GM21825 (cell line): ENCODE results near the gene ATE1.
"Not testable (repeated sequence)": the region's sequence is repeated elsewhere in the genome, so short reads cannot be mapped to it uniquely, and the experiment has no call there.

Experiments used
- ATAC-seq: cut with Tn5 transposase; IDR thresholded peaks from one replicate; pipeline ENCODE4 v1.9.1; 2021; ENCODE audit warnings: mild to moderate bottlenecking, moderate library complexity; ENCODE audit not compliant: unreplicated experiment

The ATE1 gene

DNA sequence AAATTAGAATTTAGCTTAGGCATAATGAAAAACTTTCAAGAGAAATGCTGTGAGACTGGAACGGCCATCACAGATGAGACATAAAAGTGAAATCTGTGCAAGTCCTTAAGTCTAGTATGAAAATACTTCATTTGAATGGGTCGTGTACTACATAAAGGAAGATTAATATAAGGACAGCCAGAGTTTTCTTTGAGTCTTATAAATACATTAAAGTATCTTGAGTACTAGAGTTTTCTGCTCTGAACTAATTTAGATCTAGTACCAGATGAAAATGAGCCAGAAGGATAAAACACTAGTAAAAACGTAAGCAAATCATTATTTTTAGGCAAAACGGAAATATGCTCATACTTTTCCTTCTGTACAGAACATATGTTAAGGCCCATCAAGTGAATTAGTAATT is 93.1 kb downstream of the ATE1 start:
- no peak for ATAC-seq

DNA sequence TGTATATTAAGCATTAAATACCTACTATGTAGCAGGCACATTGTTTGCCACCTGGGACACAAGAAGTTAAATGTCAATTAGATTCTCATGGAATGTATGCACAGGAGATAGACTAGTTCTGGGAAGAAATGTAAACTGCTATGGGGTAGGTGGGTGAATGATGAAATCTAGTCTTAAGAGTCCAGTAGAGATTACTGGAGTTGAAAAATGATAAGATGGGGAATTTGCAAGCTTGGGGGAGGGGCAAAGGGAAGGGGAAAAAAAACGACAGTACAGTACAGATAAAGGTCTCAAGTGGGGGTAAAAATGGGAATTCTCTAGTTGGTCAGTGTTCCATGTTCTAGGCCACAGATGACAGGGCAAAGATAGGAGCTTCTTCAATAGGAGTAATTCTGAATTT is 94.4 kb downstream of the ATE1 start:
- no peak for ATAC-seq

DNA sequence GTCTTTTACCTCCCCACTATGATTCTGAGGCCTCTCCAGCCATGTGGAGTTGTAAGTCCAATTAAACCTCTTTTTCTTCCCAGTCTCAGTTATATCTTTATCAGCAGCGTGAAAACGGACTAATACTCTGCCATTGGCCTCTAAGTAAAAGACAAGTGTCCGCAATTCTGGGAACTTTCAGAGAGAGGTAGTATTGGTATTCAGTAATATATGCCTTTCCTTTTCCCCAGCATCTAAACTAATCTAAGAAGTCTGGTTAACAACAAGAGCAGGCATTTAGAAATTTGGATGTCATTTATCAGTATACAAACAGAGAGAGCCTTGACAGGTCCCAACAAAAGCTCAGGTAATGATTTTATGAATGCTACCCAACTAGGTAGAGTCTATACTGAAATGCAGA is 95.2 kb downstream of the ATE1 start:
- no peak for ATAC-seq

DNA sequence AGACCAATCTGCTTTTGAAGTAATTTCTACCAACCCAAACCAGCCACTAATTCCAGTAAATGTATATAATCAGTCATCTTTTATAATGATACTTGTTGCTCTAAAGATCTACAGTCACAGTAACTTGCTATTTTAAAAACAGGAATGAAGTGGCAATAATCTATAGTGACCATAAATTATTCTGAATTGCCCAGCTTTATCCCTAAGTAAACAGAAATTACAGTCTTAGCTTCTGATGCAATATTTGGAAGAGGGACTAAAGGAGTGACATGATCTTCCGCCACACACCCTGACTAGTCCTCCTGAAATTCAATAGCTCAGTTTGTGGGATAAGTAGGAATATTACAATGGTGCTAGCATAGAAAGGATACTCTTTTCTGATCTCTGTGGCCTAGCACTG is 96.1 kb downstream of the ATE1 start:
- no peak for ATAC-seq

DNA sequence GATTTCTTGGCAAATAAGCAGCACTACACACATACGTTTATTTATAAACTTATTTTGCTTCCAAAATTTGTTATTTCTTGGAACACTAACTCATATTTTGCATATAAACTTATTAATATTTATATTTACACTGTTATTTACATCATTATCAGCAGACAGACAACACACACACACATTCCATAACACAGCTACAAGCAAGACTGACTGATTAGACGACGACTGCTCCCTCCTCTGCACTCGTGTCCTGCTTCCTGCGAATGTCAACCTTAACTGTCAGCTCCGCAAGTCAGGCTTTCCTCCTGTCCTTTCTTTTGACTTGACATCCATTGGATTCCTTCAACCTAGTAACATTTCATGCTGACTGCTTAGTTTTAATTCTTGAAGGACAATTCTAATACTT is 96.6 kb downstream of the ATE1 start:
- no peak for ATAC-seq

DNA sequence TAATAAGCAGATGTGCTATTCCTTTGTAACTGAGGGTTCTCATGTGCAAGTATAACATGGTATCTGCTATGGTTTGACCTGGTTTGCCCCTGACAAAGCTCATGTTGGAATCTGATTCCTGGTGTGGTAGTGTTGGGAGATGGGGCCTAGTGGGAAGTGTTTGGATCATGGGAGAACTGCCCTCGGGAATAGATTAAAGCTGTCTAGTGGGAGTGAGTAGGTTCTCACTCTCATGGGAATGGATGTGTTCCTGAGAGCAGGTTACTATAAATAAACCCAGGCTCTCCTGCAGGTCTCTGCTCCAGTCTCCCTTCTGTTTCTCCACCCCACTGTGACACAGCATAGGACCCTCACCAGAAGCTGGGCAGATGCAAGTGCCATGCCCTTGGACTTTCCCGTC is 97.7 kb downstream of the ATE1 start:
- no peak for ATAC-seq

DNA sequence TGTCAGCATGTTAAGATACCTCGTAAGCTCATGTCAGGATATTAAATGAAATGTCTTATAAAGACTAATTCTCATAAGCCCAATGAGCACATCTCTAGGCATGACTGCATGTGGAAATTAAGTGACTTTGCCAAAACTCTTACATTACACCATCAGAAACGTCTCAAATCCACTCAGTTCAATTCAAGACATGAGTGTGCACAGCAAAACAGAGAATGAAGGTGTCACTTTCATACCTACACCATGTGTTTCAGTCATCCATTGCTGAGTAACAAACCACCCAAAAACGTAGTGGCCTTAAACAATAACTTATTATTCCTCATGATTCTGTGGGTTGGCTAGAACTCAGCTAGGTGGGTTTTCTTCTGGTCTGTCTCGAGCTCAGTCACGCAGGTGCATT is 99.8 kb downstream of the ATE1 start:
- ATAC-seq, result no peak

DNA sequence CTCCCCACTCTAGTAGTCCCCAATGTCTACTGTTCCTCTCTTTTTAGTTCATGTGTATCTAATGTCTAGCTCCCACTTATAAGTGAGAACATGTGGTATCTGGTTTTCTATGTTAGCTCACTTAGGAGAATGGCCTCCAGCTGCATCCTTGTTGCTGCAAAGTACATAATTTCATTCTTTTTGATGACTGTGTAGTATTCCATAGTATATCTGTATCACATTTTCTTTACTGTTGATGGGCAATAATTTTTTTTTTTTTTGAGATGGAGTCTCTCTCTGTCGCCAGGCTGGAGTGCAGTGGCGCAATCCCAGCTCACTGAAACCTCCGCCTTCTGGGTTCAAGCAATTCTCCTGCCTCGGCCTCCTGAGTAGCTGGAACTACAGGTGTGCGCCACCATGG is 101.1 kb downstream of the ATE1 start:
- ATAC-seq, result not testable (repeated sequence)

DNA sequence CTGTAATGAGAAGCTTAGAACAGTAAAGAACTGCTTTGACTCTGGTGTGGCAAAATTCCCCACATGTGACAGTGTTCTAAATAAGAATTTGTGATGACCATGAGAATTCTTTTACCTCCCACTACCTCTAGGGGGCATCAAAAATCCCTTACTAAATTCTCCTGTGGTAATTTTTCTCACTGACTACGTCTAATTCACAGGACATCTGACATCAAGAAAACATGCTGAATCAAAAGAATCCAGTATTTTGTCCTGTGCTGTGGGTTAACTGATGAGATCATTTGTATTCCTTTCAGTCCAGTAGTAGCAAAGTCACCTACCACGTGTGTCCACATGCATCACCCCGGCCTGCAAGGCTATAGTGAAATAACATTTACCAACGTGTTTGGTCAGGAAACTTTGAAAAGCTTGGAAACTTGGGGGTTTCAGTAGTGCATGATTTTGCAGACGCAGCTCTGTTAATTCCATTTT is 103.8 kb downstream of the ATE1 start:
- ATAC-seq, result no peak

DNA sequence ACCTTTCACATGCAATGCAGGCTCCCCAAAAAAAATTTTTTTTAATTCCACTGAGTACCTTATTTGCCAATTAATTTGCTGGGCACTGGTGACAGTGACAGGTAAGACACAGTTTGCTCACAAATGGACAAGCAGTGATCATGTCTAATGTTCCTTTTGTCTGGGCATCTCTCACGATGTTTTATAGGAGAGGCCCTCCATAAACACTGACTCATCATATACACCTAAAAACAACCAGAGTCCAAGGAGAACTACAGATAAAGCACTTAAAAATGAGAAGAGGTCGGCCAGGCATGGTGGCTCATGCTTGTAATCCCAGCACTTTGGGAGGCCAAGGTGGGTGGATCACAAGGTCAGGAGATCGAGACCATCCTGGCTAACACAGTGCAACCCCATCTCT is 105.1 kb downstream of the ATE1 start:
- no peak for ATAC-seq

DNA sequence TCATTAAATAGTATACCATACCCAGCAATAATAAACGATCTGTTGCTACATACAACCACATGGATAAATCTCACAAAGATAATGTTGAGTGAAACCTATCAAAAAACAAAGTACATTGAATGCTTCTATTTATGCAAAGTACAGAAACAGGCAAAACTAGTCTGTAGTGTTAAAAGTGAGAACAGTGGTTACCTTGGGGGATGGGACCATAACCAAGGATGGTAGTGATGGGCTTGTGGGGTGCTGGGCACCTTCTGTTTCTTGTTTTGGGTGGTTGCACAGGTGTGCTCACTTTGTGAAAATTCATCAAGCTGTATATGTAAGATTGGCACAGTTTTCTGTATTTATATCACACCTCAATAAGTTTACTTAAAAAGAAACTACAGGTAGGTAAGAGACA is 105.7 kb downstream of the ATE1 start:
- no peak for ATAC-seq

DNA sequence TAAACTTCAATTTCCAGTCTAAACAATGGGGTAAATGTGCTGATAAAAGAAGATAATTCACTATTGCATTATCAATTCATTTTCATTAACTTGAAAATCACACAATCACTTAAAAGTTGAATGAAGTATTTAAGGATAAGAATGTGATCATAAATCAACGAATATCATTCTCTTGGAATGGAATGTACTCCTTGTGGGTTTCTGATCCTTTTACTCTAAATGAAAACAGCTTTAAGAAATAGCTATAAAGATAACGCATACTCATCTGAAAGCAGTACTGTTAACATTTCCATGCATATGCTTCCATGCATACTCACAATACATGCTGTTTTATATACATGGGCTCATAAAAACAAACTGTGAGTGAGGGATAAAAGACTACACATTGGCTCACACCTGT is 108.8 kb downstream of the ATE1 start:
- ATAC-seq, result no peak

DNA sequence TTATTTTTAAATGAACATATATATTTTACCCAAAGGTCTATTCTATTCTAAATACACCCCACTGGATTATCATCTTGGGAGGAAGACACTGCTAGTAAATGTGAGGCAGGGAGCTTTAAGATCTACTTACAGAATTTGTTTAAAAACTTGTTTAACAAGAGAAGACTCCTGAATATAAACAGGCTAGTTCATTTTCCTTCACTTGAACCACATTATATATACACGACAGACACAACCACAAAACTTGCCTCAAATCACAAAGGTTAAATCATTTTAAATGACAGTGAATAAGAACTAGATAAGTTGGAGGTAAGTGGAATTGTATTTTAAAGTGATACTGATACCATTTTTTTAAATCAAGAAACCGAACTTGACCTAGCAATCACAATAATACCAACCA is 109.2 kb downstream of the ATE1 start:
- no peak for ATAC-seq

DNA sequence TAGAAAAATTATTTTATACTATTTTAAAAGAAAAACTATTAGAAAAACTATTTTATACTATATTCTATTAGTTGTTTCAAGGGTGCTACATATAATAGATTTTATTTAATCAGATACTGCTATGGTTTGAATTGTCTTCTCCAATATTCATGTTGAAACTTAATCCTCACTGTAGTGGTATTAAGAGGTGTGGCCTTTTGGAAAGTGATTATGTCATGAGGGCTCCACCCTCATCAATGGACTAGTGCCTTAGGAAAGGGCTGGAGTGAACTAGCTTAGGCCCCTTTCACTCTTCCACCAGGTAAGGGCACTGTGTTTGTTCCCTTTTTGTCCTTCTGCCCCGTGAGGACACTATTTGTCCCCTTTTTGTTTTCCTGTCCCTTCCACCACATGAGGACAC is 111.6 kb downstream of the ATE1 start:
- no peak for ATAC-seq

DNA sequence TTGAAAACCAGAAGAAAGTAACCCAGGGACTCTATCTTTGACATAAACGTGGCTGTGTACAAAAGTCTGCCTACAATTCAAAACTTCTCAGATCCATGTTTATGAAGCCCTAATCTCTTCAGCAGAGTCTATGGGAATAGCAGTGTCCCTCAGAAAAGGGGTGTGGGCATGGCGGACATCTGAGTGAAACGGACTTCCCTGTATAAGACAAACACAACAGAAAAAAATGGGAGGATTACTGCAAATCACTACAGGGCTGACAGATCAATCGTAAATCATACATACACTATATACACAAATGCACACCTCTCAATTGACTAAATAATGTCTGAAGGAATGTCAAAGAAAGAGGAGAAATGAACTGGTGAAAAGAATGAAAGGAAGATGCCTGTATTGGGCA is 114.0 kb downstream of the ATE1 start:
- ATAC-seq, result no peak

DNA sequence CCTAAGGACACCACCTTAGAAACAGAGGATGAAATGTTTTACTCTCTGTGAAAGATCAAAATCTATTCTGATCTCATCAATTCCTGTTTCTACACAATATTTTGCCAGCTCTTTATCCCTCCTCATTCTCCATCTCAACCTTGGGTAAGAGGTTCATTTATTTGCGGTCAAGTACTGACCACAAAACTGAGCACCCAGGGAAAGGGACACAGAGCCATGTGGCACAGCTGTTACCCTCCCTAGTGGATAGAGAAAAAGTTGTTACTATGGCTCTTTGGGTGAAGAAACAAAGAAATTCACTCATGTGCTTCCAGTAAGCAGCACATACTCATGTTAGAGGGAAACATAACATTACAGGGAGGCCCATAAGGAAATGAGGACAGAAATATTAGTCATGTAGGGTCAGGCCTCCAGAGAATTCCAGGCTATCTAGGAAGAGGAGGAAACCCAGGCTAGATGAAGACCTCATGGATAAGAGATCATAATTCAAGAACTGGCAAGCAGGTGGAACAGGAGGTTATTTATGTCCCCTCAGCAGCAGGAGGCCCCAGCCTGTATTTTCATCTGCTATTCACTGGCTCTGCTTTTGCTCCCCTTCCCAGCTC is 114.5 kb downstream of the ATE1 start:
- ATAC-seq, result no peak

DNA sequence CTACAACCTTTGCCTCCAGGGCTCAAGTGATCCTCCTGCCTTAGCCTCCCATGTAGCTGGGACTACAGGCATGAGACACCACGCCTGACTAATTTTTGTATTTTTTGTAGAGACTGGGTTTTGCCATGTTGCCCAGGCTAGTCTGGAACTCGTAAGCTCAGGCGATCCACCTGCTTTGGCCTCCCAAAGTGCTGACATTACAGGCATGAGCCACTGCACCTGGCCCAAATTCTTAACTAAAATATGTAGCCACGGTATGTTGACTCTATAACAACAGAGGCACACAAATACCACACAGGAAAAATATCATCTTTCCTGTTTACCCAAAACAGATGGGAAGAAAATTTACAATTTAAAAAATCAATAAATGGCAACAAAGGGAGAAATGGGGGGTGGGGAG is 115.8 kb downstream of the ATE1 start:
- no peak for ATAC-seq

DNA sequence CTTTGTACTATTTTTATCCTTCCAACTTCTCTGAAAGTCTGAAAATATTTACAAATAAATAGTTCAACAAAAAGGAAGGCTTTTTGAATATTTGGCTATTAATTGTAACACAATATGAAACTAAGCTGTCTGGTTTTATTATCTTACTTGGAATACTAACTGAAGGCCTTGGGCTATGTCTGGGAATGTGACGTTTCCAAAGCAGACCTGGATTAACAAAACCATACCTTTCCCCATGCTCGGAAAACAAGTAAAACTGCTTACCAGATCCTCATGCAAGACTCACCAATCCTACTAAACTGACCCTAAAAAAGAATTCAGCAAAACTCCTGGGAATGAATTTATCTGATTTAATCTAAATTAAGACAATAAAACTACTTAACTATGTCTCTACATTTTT is 116.4 kb downstream of the ATE1 start:
- no peak for ATAC-seq

DNA sequence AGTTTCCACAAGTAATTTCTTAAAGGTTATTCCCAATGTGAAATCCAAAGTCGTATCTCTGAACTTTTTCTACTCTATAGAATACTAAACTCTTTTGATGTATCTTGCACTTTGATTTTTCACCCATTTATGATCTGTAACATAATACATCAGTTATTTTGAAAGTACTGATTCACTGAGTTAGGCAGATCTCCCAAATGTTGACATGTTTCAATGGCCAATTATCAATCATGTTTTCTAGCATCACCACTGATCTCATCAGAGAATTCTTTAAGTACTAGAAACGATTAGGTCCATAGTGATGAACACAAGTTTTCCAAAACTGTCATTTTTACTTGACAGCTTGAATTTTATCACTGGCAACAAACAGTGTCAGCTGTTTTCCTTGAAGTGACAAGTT is 119.0 kb downstream of the ATE1 start:
- no peak for ATAC-seq

DNA sequence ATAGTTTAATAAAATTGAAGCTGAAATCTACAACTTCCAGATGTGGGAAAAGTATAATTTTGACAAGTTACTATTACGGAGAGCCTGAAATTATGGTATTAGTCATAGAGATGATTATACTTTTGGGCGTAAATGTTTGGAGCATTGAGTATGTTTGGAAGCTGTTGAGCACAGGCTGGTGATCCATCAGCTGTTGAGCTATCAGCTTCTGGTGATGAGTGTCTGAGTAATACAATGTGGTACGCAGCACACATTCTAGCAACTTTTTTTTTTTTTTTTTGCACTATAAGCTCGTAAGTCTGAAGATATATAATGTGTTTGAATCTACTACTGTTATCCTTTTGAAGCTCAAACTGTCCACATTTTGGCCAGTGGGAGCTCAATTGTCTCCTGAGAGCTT is 123.4 kb downstream of the ATE1 start:
- ATAC-seq, result no peak

DNA sequence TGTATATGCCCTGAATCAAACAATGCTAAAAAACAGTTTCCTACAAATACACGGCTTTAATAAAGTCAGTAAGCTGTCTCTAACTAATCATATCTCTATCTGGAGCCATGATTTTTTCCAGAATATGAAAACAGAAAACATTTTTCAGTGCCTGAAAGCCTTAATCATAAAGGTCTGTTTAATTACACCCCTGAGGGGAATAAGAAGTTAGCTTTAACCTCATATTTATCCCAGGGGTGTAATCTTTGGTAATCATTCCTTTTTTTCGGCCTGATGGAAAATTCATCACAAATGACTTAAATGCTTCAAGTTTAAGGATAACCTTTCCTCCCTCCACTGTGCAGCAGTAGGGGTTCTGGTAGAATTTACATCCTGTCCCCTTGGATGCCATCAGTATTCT is 124.2 kb downstream of the ATE1 start:
- no peak for ATAC-seq

DNA sequence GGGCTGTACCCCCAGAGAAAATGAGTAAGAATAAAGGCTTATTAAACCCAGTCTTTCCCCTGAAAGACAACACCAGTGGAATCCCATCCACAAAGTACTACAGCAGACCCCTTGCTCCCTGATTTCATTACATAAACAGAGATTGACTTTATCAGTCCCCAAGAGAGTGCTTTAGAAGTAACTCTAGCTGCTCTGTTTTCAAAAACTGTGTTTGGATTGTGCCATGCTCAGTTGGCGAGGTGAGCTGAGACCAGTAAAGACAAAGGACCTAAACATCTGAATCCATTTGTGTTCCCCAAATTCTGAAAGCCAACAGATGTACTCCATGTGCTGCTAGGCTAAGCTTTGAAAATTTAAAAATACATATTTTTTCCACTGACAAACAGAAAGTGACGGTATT is 127.0 kb downstream of the ATE1 start:
- ATAC-seq, result no peak

DNA sequence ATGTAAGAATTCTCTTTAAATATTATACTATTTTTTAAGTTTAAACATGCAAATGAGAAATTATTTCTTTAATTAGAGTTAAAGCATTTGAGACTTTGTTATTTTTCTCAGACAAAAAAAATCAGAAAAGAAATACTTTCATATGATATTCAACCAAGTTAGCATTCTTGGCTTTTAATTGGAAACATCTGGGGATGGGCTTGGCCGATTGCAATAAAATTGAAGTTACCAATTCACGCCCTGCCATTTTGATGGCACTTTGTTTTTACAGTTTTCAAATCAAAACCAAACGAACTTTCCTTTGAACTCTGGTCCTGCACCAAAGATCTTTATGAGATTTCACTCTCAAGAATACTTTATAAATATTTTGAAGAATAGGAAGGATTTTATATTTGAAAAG is 127.7 kb downstream of the ATE1 start:
- no peak for ATAC-seq

DNA sequence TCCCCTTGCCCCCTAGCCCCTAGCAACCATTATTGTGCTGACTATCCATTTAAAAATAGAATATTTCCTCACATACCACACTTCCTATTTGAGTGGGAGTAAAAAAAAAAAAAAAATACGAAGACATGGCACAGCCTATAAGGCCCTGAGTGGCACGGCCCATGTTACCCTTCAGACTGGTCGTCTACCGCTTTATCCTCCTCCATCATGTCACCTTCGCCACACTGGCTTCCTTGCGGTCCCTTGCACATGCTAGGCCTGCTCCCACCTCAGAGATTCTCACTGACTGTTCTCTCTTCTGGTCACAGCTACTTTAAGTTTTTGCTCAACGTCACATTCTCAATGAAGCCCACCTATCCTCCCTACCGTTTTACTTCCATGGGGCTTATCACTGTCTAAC is 130.3 kb downstream of the ATE1 start:
- ATAC-seq, result no peak
